Adipose tissue (tissue), 3 donors: Measurements from ENCODE around the gene BSG. TPM values are rescaled to one million over a fixed set of nuclear protein-coding genes. Genes with fewer than 3 reads are reported as not detected.
"Not testable (repeated sequence)": the region's sequence is repeated elsewhere in the genome, so short reads cannot be mapped to it uniquely, and the experiment has no call there.

Experiments
- H3K27ac ChIP-seq: one replicate; pipeline ENCODE4 v1.5.1; 2013; ENCODE audit warnings: low read depth, low read length
- WGBS, 3 donors: extraction: QIAGEN DNeasy Blood & Tissue Kit; methylation state at CpG; one replicate each; pipeline ENCODE4 v1.1.7; 2013; 5-methylcytosine and 5-hydroxymethylcytosine counted together
- polyA plus RNA-seq, 3 donors: library from polyadenylated mRNA; stranded (reverse); fragments of 200-250 nt; gene quantifications; one replicate each; pipeline ENCODE4 v1.2.3, GENCODE V29; 2013
- donor health status: healthy with polysubstance abuse.
- donor health status: Bipolar disorder and iron deficiency.
- donor health status: healthy.

Gene BSG
- polyA plus RNA-seq, 3 donors, result 219 to 604 (median 353) TPM

GRCh38 chr19:610801-611480 lies 38.5 kb downstream of the BSG start:
- WGBS, 3 donors, result 20 to 29% (median 27%) methylated on average over 32 to 36 of the region's 36 CpGs
- no peak overlapping the region for H3K27ac ChIP-seq

- no peak overlapping the region for H3K27ac ChIP-seq
- WGBS, 3 donors, result 49 to 61% (median 61%) methylated on average over 13 of the region's 13 CpGs
These were observed 39.1 kb downstream of the BSG start for GRCh38 chr19:611481-611868.

GRCh38 chr19:612941-613340 lies 40.5 kb downstream of the BSG start:
- 72 to 90% (median 79%) methylated on average over 33 of the region's 33 CpGs for WGBS, 3 donors
- no peak overlapping the region for H3K27ac ChIP-seq

GRCh38 chr19:613732-614567 lies 41.6 kb downstream of the BSG start:
- WGBS, 3 donors, result 59 to 79% (median 77%) methylated on average over 48 to 54 of the region's 54 CpGs

GRCh38 chr19:615619-616018 lies 43.2 kb downstream of the BSG start:
- no peak overlapping the region for H3K27ac ChIP-seq
- 26 to 40% (median 29%) methylated on average over 14 to 33 of the region's 33 CpGs for WGBS, 3 donors

More at GRCh38 chr19:613732-614567, 41.6 kb downstream of the BSG start:
- H3K27ac ChIP-seq, result no peak overlapping the region

GRCh38 chr19:616062-616700 lies 43.8 kb downstream of the BSG start:
- 16 to 31% (median 19%) methylated on average over 20 to 75 of the region's 97 CpGs for WGBS, 3 donors
- H3K27ac ChIP-seq, result no peak overlapping the region

GRCh38 chr19:616747-617526 lies 44.5 kb downstream of the BSG start:
- 77 to 87% (median 86%) methylated on average over 33 to 58 of the region's 58 CpGs for WGBS, 3 donors
- H3K27ac ChIP-seq, result no peak overlapping the region

DNA sequence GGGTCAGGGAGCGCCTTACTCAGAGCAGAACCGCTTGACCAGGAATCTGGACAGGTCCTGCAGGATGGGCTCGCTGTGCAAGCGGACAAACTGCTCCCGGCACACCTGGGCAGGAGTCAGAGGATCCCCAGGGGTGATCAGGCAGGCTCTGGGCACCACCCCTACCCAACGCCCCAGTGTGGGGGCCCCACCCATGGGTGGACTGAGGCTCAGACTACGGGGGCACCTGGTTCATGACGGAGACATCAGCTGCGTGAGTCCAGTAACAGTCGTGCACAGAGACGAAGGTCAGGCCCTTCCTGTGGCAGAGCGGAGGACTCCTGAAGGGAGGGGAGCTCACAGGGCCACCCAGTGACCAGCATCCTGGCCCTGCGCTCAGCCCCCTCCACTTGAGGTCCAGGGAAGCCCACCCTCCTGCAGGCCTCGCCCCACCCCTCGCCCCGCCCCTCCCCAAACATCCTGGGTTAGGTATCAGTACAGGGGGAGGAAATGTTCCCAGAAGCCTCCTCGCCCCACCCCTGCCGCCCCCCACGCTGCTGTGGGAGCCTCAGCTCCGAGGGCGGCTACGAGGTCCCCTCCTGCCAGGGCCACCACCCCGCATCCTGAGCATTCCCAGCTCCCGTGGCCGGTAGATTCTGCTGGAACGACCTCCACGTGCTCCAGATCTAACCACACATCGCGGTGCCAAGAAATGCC lies 45.3 kb downstream of the BSG start:
- H3K27ac ChIP-seq, result no peak overlapping the region
- WGBS, 3 donors, result 91 to 93% (median 92%) methylated on average over 29 of the region's 29 CpGs

- no peak overlapping the region for H3K27ac ChIP-seq
- 88 to 95% (median 93%) methylated on average over 19 of the region's 19 CpGs for WGBS, 3 donors
These were observed 45.8 kb downstream of the BSG start for GRCh38 chr19:618247-618619.

GRCh38 chr19:618674-619285 lies 46.4 kb downstream of the BSG start:
- no peak overlapping the region for H3K27ac ChIP-seq
- WGBS, 3 donors, result 91 to 96% (median 94%) methylated on average over 26 to 27 of the region's 27 CpGs

DNA sequence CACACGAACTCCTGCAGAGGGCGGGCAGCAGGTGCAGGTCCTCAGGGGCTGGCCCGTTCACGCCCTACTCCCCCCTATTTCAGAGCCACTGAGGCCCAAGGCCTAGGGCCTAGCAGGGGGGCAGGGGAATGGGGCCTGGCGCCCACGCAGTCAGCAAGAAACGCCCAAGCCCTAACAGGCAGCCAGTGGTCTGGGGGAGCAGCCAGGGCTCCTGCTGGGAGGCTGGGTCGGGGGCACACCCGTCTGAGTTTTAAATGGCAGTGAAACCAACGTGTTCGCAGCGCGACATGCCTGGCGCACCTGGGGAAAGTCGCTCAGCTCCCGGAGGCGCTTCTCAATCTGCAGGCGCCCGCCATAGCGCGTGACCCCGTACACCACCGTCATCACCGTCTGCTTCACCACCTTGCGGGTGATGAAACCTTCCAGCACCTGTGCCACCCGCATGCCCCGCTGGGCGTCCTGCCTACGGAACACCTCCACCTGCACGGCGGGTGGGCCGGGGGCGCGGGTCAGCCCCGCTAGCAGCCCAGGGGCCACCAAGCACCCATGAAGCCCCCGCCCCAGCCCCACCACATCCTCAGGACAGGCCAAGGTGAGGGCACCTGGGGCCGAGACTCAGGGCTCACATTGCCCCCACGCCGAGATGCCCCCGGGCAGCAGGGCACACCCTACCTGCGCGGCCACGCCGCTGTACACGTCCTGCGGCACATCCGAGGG lies 47.0 kb downstream of the BSG start:
- 94 to 97% (median 96%) methylated on average over 45 to 47 of the region's 47 CpGs for WGBS, 3 donors
- H3K27ac ChIP-seq, result no peak overlapping the region

GRCh38 chr19:620166-620862 lies 47.9 kb downstream of the BSG start:
- 93 to 97% (median 96%) methylated on average over 43 to 51 of the region's 51 CpGs for WGBS, 3 donors

GRCh38 chr19:621191-621590 lies 48.8 kb downstream of the BSG start:
- WGBS, 3 donors, result 93 to 98% (median 95%) methylated on average over 36 to 48 of the region's 48 CpGs

More at GRCh38 chr19:620166-620862, 47.9 kb downstream of the BSG start:
- no peak overlapping the region for H3K27ac ChIP-seq

GRCh38 chr19:621819-622218 lies 49.4 kb downstream of the BSG start:
- 93 to 96% (median 96%) methylated on average over 24 of the region's 24 CpGs for WGBS, 3 donors
- H3K27ac ChIP-seq, result no peak overlapping the region

More at GRCh38 chr19:621191-621590, 48.8 kb downstream of the BSG start:
- H3K27ac ChIP-seq, result not testable (repeated sequence)

DNA sequence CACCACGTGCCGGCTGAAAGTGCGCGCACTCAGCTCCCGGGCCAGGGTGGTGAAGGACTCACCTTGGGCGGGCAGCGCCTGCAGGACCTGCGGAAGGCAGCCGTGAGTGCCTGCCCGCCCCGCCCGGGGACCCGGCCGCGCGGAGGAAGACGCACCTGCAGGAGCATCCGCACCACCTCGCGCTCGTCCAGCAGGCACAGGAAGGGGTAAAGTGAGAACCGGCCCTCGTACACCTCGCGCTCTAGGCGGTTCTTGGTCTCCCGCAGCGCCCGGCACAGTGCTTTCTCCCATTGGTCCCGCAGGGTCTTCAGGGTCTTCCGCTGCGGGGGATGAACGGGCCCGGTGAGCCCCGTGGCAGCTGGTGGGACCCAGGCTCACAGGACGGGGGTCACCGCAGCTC lies 50.3 kb downstream of the BSG start:
- no peak overlapping the region for H3K27ac ChIP-seq
- 93 to 96% (median 96%) methylated on average over 32 to 37 of the region's 37 CpGs for WGBS, 3 donors

GRCh38 chr19:623175-623916 lies 51.0 kb downstream of the BSG start:
- no peak overlapping the region for H3K27ac ChIP-seq
- 92 to 94% (median 94%) methylated on average over 37 to 44 of the region's 44 CpGs for WGBS, 3 donors
